GM10266 (cell line): Measurements from ENCODE around the gene ZNRD2.
A peak's percentile ranks its signal among the peaks of the same experiment; 100 is the strongest.

ENCODE experiments used
- DNase-seq: peaks from one replicate; pipeline ENCODE4 v3.0.0; 2012; ENCODE audit errors: extremely low spot score
- CTCF ChIP-seq: IDR thresholded peaks from 2 replicates; pipeline ENCODE4 v1.5.1; 2012; ENCODE audit warnings: mild to moderate bottlenecking, low read depth; ENCODE audit not compliant: control insufficient read depth, insufficient read depth; ENCODE audit errors: missing control alignments

The ZNRD2 gene

GRCh38 chr11:65526744-65527143 is 43.5 kb upstream of the ZNRD2 start:
- no peak for TF ChIP-seq CTCF
- no peak for DNase-seq

GRCh38 chr11:65528819-65529350 is 41.4 kb upstream of the ZNRD2 start:
- DNase-seq: no peak
- TF ChIP-seq CTCF: no peak

GRCh38 chr11:65529475-65530156 is 40.7 kb upstream of the ZNRD2 start:
- DNase-seq: no peak
- TF ChIP-seq CTCF: no peak

GRCh38 chr11:65530157-65530496 is 40.1 kb upstream of the ZNRD2 start:
- no peak for DNase-seq
- peak; percentile 12 for TF ChIP-seq CTCF

- no peak for TF ChIP-seq CTCF
Observed at GRCh38 chr11:65532388-65533064, 37.8 kb upstream of the ZNRD2 start.

GRCh38 chr11:65535102-65535501 is 35.2 kb upstream of the ZNRD2 start:
- DNase-seq: no peak
- no peak for TF ChIP-seq CTCF

More at GRCh38 chr11:65532388-65533064, 37.8 kb upstream of the ZNRD2 start:
- DNase-seq: no peak

- DNase-seq: no peak
Observed at GRCh38 chr11:65536412-65537295, 33.6 kb upstream of the ZNRD2 start.

More at GRCh38 chr11:65536412-65537295, 33.6 kb upstream of the ZNRD2 start:
- TF ChIP-seq CTCF: no peak
